Spleen (tissue), 11 donors: ENCODE results near the gene TRAPPC12. TPM values are rescaled to one million over a fixed set of nuclear protein-coding genes. Genes with fewer than 3 reads are reported as not detected.

Source experiments
- DNase-seq: peaks from one replicate; pipeline ENCODE4 v3.0.0-alpha.2; 2020
- H3K27ac ChIP-seq, 8 donors: fragments of 200-600 bp; sonication (generic) in 7 of 8; 1 replicate in 4 of 8; 2 replicates in 4 of 8; pipeline versions ENCODE4 v1.5.0 to v1.8.0; 2016 to 2021; ENCODE audit warnings: inconsistent platforms in 4 of 8, mild to moderate bottlenecking in 4 of 8, moderate library complexity in 1 of 8
- H3K27me3 ChIP-seq, 7 donors: fragments of 200-600 bp; sonication (generic) in 6 of 7; replicated peaks in 1 of 7; 1 replicate in 4 of 7; 2 replicates in 3 of 7; pipeline versions ENCODE4 v1.5.0 to v1.8.0; 2016 to 2021; ENCODE audit warnings: inconsistent platforms in 3 of 7, mild to moderate bottlenecking in 1 of 7
- H3K36me3 ChIP-seq, 6 donors: fragments of 200-600 bp; sonication (generic) in 5 of 6; 1 replicate in 4 of 6; 2 replicates in 2 of 6; pipeline versions ENCODE4 v1.5.0 to v1.8.0; 2016 to 2021; ENCODE audit warnings: inconsistent platforms in 2 of 6
- H3K4me1 ChIP-seq, 6 donors: fragments of 200-600 bp; sonication (generic) in 5 of 6; 1 replicate in 3 of 6; 2 replicates in 3 of 6; pipeline versions ENCODE4 v1.5.0 to v1.8.0; 2016 to 2021; ENCODE audit warnings: inconsistent platforms in 3 of 6
- H3K4me3 ChIP-seq, 8 donors: fragments of 200-600 bp; sonication (generic) in 7 of 8; 1 replicate in 4 of 8; 2 replicates in 4 of 8; pipeline versions ENCODE4 v1.5.0 to v1.8.0; 2016 to 2021; ENCODE audit warnings: inconsistent platforms in 4 of 8, mild to moderate bottlenecking in 4 of 8, moderate library complexity in 2 of 8
- H3K9me3 ChIP-seq, 8 donors: fragments of 200-600 bp; sonication (generic) in 7 of 8; 1 replicate in 4 of 8; 2 replicates in 4 of 8; pipeline versions ENCODE4 v1.5.0 to v1.8.0; 2016 to 2021; ENCODE audit warnings: inconsistent platforms in 4 of 8
- CTCF ChIP-seq, 11 experiments: fragments of 200-600 bp in 7 of 11; fragments of 450-650 bp in 4 of 11; sonication (generic) in 4 of 11; IDR thresholded peaks in 8 of 11; conservative IDR thresholded peaks in 3 of 11; 1 replicate in 7 of 11; 2 replicates in 4 of 11; pipeline versions ENCODE4 v1.4.0 to v1.8.0; 2016 to 2021; ENCODE audit warnings: antibody characterized with exemption in 11 of 11, inconsistent platforms in 4 of 11, mild to moderate bottlenecking in 1 of 11
- POLR2A ChIP-seq, 3 donors: fragments of 450-650 bp; IDR thresholded peaks; one replicate each; pipeline ENCODE4 v1.5.1; 2017; ENCODE audit warnings: antibody characterized with exemption in 3 of 3, mild to moderate bottlenecking in 1 of 3
- POLR2AphosphoS5 ChIP-seq, 3 donors: sonication (generic); formaldehyde crosslinking; IDR thresholded peaks; one replicate each; pipeline ENCODE4 v1.5.1; 2017; ENCODE audit warnings: antibody characterized with exemption in 3 of 3
- WGBS, 5 donors: extraction: QIAGEN DNeasy Blood & Tissue Kit in 3 of 5; methylation state at CpG; one replicate each; pipeline versions ENCODE4 v1.1.5 to v1.1.7; 2013 to 2018; 5-methylcytosine and 5-hydroxymethylcytosine counted together
- intact Hi-C: fragments of 100-400 bp; cut with DNase I; formaldehyde crosslinking; loops from one replicate; pipeline ENCODE4 v1.15.0; 2023; ENCODE audit warnings: low total_unique reads
- polyA plus RNA-seq, 3 donors: library from polyadenylated mRNA; stranded (reverse); fragments of 200-250 nt; gene quantifications; one replicate each; pipeline ENCODE4 v1.2.1, GENCODE V29; 2013
- total RNA-seq, 7 donors: library from RNA; depleted of rRNA in 3 of 7; stranded (reverse); fragments of >200 nt in 3 of 7; fragmentation: NEBNext Ultra II Directional in 4 of 7; extraction: Animal tissue kit (Norgen Biotek cat#: 25700) in 4 of 7; gene quantifications; one replicate each; pipeline versions ENCODE4 v1.1.0 to v1.2.1, GENCODE V29; 2016 to 2021
- donor health status: healthy with polysubstance abuse.
- donor health status: DM: no; HTN: no; CAD: no; lungs with moderate emphysema.
- donor health status: DM: no; HTN: no; CAD: no.
- donor health status: Bipolar disorder and iron deficiency.
- donor health status: healthy.
- donor health status: DM: no; HTN: no; CAD: no.
- donor health status: DM: yes; HTN: yes; CAD: no.

Gene TRAPPC12
- total and polyA plus RNA-seq, 10 donors = 70.2 to 132 (median 97.1) TPM

GRCh38 chr2:3342324-3342723, 37.2 kb upstream of the TRAPPC12 start:
- TF ChIP-seq CTCF (IDR thresholded peaks at IDR 0.05 in 8 of 11, conservative IDR thresholded peaks at IDR 0.05 in 3 of 11) = no peak
- H3K36me3 ChIP-seq = peaks cover 0 to 56% (median 7%) of the 10 kb centered on the region in 6 donors
- H3K4me3 ChIP-seq = no peak overlapping the region
- WGBS, 5 donors = 96 to 99% (median 99%) methylated on average over 9 of the region's 9 CpGs
- H3K9me3 ChIP-seq = no peaks in the 10 kb centered on the region
- intact Hi-C loops = no loop called here
- no peaks in the 10 kb centered on the region for H3K27me3 ChIP-seq
- H3K27ac ChIP-seq = no peak overlapping the region
- H3K4me1 ChIP-seq = no peaks in the 10 kb centered on the region
- no peak for DNase-seq

- H3K4me3 ChIP-seq = no peak overlapping the region
- H3K9me3 ChIP-seq = no peaks in the 10 kb centered on the region
- no peak for DNase-seq
- H3K36me3 ChIP-seq = peaks cover 0 to 56% (median 7%) of the 10 kb centered on the region in 6 donors
- H3K27me3 ChIP-seq = no peaks in the 10 kb centered on the region
- no peak overlapping the region for H3K27ac ChIP-seq
- WGBS, 5 donors = 95 to 99% (median 97%) methylated on average over 11 of the region's 11 CpGs
- no peaks in the 10 kb centered on the region for H3K4me1 ChIP-seq
- no peak for TF ChIP-seq CTCF (IDR thresholded peaks at IDR 0.05 in 8 of 11, conservative IDR thresholded peaks at IDR 0.05 in 3 of 11)
- TF ChIP-seq POLR2AphosphoS5 (IDR thresholded peaks at IDR 0.05) = no peak
- intact Hi-C loops = no loop called here
These were observed 36.5 kb upstream of the TRAPPC12 start for GRCh38 chr2:3343012-3343411.

GRCh38 chr2:3344897-3345296, 34.6 kb upstream of the TRAPPC12 start:
- no peak for DNase-seq
- H3K4me1 ChIP-seq = no peaks in the 10 kb centered on the region
- 79 to 90% (median 86%) methylated on average over 6 of the region's 6 CpGs for WGBS, 5 donors
- H3K4me3 ChIP-seq = no peak overlapping the region
- H3K27me3 ChIP-seq = no peaks in the 10 kb centered on the region
- H3K27ac ChIP-seq = no peak overlapping the region
- TF ChIP-seq CTCF (IDR thresholded peaks at IDR 0.05 in 8 of 11, conservative IDR thresholded peaks at IDR 0.05 in 3 of 11) (no peak), POLR2AphosphoS5 (IDR thresholded peaks at IDR 0.05) (peak in 2 of 3 donors; percentile 19 to 52)
- H3K9me3 ChIP-seq = no peaks in the 10 kb centered on the region
- intact Hi-C loops = no loop called here
- peaks cover 0 to 73% (median 10%) of the 10 kb centered on the region in 6 donors for H3K36me3 ChIP-seq

GRCh38 chr2:3345621-3346020, 33.9 kb upstream of the TRAPPC12 start:
- intact Hi-C loops = no loop called here
- Histone ChIP-seq H3K27me3 (no peaks in the 10 kb centered on the region), H3K27ac (no peak overlapping the region), H3K4me1 (no peaks in the 10 kb centered on the region), H3K36me3 (peaks cover 0 to 79% (median 10%) of the 10 kb centered on the region in 6 donors), H3K4me3 (no peak overlapping the region), H3K9me3 (peaks cover 0 to 7% (median 0%) of the 10 kb centered on the region in 8 donors)
- TF ChIP-seq CTCF (IDR thresholded peaks at IDR 0.05 in 8 of 11, conservative IDR thresholded peaks at IDR 0.05 in 3 of 11) (no peak), POLR2AphosphoS5 (IDR thresholded peaks at IDR 0.05) (no peak), POLR2A (IDR thresholded peaks at IDR 0.05) (no peak)
- DNase-seq = no peak
- 89 to 97% (median 95%) methylated on average over 7 of the region's 7 CpGs for WGBS, 5 donors
